ENCODE data around the gene MAP3K13.

Gene MAP3K13

DNA sequence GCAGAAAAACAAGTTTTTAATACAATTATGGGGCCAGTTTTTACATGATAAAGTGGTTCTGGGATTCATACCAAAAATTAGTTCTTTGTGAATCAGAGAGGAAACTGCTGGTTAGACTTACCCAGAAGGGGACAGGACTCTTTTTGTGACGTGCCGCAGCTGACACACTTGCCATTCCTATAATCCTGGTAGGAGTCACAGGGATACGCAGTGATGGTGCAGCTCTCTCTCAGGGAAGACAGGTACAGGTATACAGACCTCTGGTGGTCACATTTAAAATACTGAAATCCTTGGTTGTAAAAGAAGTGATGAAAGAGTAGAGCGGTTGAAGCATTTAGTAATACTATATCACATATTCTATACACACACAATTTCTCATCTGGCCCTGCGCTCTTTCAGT is 156.1 kb downstream of the MAP3K13 start:
- H3K36me3 ChIP-seq (ENCODE audit: insufficient read depth, low read length) = no peaks in the 10 kb centered on the region
- H2AFZ ChIP-seq (ENCODE audit: low read depth, low read length) = no peak overlapping the region
- no peaks in the 10 kb centered on the region for H3K79me2 ChIP-seq (ENCODE audit: insufficient read depth, low read length)
- TF ChIP-seq EZH2 (IDR thresholded peaks at IDR 0.05; ENCODE audit: borderline replicate concordance, low read depth, low read length, severe bottlenecking) = no peak
- TF ChIP-seq, protein P1, sequence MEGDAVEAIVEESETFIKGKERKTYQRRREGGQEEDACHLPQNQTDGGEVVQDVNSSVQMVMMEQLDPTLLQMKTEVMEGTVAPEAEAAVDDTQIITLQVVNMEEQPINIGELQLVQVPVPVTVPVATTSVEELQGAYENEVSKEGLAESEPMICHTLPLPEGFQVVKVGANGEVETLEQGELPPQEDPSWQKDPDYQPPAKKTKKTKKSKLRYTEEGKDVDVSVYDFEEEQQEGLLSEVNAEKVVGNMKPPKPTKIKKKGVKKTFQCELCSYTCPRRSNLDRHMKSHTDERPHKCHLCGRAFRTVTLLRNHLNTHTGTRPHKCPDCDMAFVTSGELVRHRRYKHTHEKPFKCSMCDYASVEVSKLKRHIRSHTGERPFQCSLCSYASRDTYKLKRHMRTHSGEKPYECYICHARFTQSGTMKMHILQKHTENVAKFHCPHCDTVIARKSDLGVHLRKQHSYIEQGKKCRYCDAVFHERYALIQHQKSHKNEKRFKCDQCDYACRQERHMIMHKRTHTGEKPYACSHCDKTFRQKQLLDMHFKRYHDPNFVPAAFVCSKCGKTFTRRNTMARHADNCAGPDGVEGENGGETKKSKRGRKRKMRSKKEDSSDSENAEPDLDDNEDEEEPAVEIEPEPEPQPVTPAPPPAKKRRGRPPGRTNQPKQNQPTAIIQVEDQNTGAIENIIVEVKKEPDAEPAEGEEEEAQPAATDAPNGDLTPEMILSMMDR (IDR thresholded peaks at IDR 0.05; ENCODE audit: borderline replicate concordance, extremely low read depth, low read length, poor library complexity, severe bottlenecking) = no peak
- DNase-seq = no peak
- no peak for ATAC-seq (ENCODE audit: insufficient read depth, low read depth)
- no peak overlapping the region for H3K4me2 ChIP-seq (ENCODE audit: insufficient read depth, low read length)
- H3K4me1 ChIP-seq (ENCODE audit: insufficient read depth, low read length) = no peaks in the 10 kb centered on the region
- H4K20me1 ChIP-seq (ENCODE audit: insufficient read depth, low read length) = no peaks in the 10 kb centered on the region
- no peaks in the 10 kb centered on the region for H3K9me3 ChIP-seq (ENCODE audit: insufficient read depth, low read length, severe bottlenecking)
- H3K4me3 ChIP-seq (ENCODE audit: low read depth in 1 of 2, low read length in 2 of 2) = no peak overlapping the region
- peaks cover 5% of the 10 kb centered on the region for H3K27me3 ChIP-seq (ENCODE audit: insufficient read depth, low read length, poor library complexity)
- H3K27ac ChIP-seq (ENCODE audit: low read length) = no peak overlapping the region
- H3K9ac ChIP-seq (ENCODE audit: low read depth, low read length) = no peak overlapping the region

DNA sequence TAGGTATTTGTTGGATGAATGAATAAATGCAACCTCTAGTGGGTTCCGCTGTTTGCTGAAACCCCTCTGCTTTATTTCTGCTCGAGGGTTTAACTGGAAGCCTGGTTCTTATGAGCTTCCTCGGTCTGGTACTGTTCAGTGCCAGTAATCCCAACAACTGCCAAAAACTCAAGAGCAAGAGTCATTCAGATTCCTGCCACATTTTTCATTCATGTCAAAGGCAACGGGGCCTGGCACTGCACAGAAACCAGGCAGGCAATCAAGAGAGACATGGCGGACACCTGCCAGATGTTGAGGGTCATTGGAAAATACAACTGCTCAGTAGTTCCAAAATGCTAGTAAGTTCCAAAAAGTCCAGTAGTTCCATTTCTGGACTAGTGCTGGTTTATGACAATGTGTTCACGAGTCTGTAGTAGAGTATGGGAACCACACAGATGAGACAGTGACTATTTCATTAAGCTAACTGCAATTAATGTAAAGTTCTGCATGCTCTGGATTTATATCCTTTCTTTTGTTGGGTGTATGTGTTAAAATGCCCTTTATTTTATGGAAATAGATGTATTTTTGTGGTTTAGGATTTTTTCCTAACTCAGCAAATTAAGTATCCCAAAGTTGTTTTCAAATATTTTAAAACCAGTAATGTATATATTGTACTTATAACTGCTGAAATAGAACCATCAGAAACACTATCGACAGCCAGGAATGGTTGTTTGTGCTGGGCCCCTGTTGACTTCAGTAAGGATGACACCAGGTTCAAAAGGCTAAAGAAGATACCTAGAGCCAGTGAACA is 158.6 kb downstream of the MAP3K13 start:
- Histone ChIP-seq H3K79me2 (ENCODE audit: insufficient read depth, low read length) (no peaks in the 10 kb centered on the region), H2AFZ (ENCODE audit: low read depth, low read length) (no peak overlapping the region), H3K36me3 (ENCODE audit: insufficient read depth, low read length) (no peaks in the 10 kb centered on the region), H3K27me3 (ENCODE audit: insufficient read depth, low read length, poor library complexity) (peaks cover 5% of the 10 kb centered on the region), H3K9me3 (ENCODE audit: insufficient read depth, low read length, severe bottlenecking) (no peaks in the 10 kb centered on the region), H4K20me1 (ENCODE audit: insufficient read depth, low read length) (no peaks in the 10 kb centered on the region), H3K27ac (ENCODE audit: low read length) (no peak overlapping the region), H3K4me2 (ENCODE audit: insufficient read depth, low read length) (no peak overlapping the region), H3K4me1 (ENCODE audit: insufficient read depth, low read length) (no peaks in the 10 kb centered on the region), H3K9ac (ENCODE audit: low read depth, low read length) (no peak overlapping the region), H3K4me3 (ENCODE audit: low read depth in 1 of 2, low read length in 2 of 2) (no peak overlapping the region)
- no peak for DNase-seq
- ATAC-seq (ENCODE audit: insufficient read depth, low read depth) = no peak
- TF ChIP-seq, protein P1 (IDR thresholded peaks at IDR 0.05; ENCODE audit: borderline replicate concordance, extremely low read depth, low read length, poor library complexity, severe bottlenecking) = no peak
- no peak for TF ChIP-seq EZH2 (IDR thresholded peaks at IDR 0.05; ENCODE audit: borderline replicate concordance, low read depth, low read length, severe bottlenecking)

DNA sequence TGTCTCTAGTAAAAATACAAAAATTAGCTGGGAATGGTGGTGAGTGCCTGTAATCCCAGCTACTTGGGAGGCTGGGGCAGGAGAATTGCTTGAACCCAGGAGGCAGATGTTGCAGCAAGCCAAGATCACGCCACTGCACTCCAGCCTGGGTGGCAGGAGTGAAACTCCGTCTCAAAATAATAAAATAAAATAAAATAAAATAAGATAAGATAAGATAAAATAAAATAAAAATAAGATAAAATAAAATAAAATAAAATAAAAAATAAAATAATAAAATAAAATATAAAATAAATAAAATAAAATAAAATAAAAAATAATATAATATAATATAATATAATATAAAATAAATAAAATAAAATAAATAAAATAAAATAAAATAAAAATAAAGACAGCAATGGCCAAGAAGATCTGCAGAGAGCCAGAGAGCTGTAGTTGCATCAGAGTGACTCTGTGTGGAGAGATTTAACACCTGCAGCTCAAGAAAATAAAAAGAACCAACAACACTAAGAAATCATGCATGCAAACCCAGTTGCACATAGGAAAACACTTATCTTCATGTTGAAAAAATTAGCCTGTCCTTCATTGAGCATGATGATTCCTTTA is 163.5 kb downstream of the MAP3K13 start:
- H3K27ac ChIP-seq (ENCODE audit: low read length) = no peak overlapping the region
- no peaks in the 10 kb centered on the region for H3K4me1 ChIP-seq (ENCODE audit: insufficient read depth, low read length)
- H3K4me3 ChIP-seq (ENCODE audit: low read depth in 1 of 2, low read length in 2 of 2) = no peak overlapping the region
- no peak overlapping the region for H2AFZ ChIP-seq (ENCODE audit: low read depth, low read length)
- no peaks in the 10 kb centered on the region for H3K79me2 ChIP-seq (ENCODE audit: insufficient read depth, low read length)
- no peaks in the 10 kb centered on the region for H4K20me1 ChIP-seq (ENCODE audit: insufficient read depth, low read length)
- DNase-seq = no peak
- no peaks in the 10 kb centered on the region for H3K36me3 ChIP-seq (ENCODE audit: insufficient read depth, low read length)
- peaks cover 5% of the 10 kb centered on the region for H3K27me3 ChIP-seq (ENCODE audit: insufficient read depth, low read length, poor library complexity)
- TF ChIP-seq, protein P1 (IDR thresholded peaks at IDR 0.05; ENCODE audit: borderline replicate concordance, extremely low read depth, low read length, poor library complexity, severe bottlenecking) = no peak
- no peak for TF ChIP-seq EZH2 (IDR thresholded peaks at IDR 0.05; ENCODE audit: borderline replicate concordance, low read depth, low read length, severe bottlenecking)
- no peak for ATAC-seq (ENCODE audit: insufficient read depth, low read depth)
- H3K9ac ChIP-seq (ENCODE audit: low read depth, low read length) = no peak overlapping the region
- no peaks in the 10 kb centered on the region for H3K9me3 ChIP-seq (ENCODE audit: insufficient read depth, low read length, severe bottlenecking)
- H3K4me2 ChIP-seq (ENCODE audit: insufficient read depth, low read length) = no peak overlapping the region

Measured in DND-41 (cell line).